HEK293 (cell line): ENCODE data around the gene NR0B2.
A peak's percentile ranks its signal among the peaks of the same experiment; 100 is the strongest.

Experiments
- IKZF3 ChIP-seq: fragments of 450-650 bp; IDR thresholded peaks from 2 replicates; pipeline ENCODE4 v1.5.0; 2018; ENCODE audit warnings: missing biosample characterization, mild to moderate bottlenecking, missing genetic modification characterization, moderate library complexity
- KLF16 ChIP-seq: fragments of 450-650 bp; formaldehyde crosslinking; IDR thresholded peaks from 2 replicates; pipeline ENCODE4 v1.5.1; 2017; ENCODE audit warnings: missing biosample characterization, missing genetic modification characterization
- ZEB2 ChIP-seq: fragments of 450-650 bp; formaldehyde crosslinking; IDR thresholded peaks from 2 replicates; pipeline ENCODE4 v1.5.1; 2016; ENCODE audit warnings: missing biosample characterization, missing genetic modification characterization
- ZNF133 ChIP-seq: fragments of 450-650 bp; formaldehyde crosslinking; IDR thresholded peaks from 2 replicates; pipeline ENCODE4 v1.5.1; 2016; ENCODE audit warnings: missing biosample characterization, missing genetic modification characterization
- ZNF292 ChIP-seq: fragments of 450-650 bp; formaldehyde crosslinking; IDR thresholded peaks from 2 replicates; pipeline ENCODE4 v1.5.1; 2016; ENCODE audit warnings: low read depth, missing biosample characterization, missing genetic modification characterization, borderline replicate concordance
- ZNF335 ChIP-seq: fragments of 450-650 bp; formaldehyde crosslinking; conservative IDR thresholded peaks from 2 replicates; pipeline ENCODE4 v1.5.1; 2016; ENCODE audit warnings: missing biosample characterization, missing genetic modification characterization
- ZNF366 ChIP-seq: fragments of 450-650 bp; formaldehyde crosslinking; conservative IDR thresholded peaks from 2 replicates; pipeline ENCODE4 v1.5.1; 2016; ENCODE audit warnings: missing biosample characterization, missing genetic modification characterization
- ZNF473 ChIP-seq: fragments of 450-650 bp; formaldehyde crosslinking; IDR thresholded peaks from 2 replicates; pipeline ENCODE4 v1.5.1; 2017; ENCODE audit warnings: missing biosample characterization, missing genetic modification characterization
- ZNF488 ChIP-seq: fragments of 450-650 bp; formaldehyde crosslinking; IDR thresholded peaks from 2 replicates; pipeline ENCODE4 v1.5.1; 2016; ENCODE audit warnings: missing biosample characterization, missing genetic modification characterization
- ZNF501 ChIP-seq: fragments of 450-650 bp; formaldehyde crosslinking; IDR thresholded peaks from 2 replicates; pipeline ENCODE4 v1.5.1; 2016; ENCODE audit warnings: missing biosample characterization, missing genetic modification characterization
- ZNF600 ChIP-seq: fragments of 450-650 bp; formaldehyde crosslinking; IDR thresholded peaks from 2 replicates; pipeline ENCODE4 v1.5.1; 2016; ENCODE audit warnings: missing biosample characterization, missing genetic modification characterization
- ZNF610 ChIP-seq: fragments of 450-650 bp; formaldehyde crosslinking; IDR thresholded peaks from 2 replicates; pipeline ENCODE4 v1.5.1; 2016; ENCODE audit warnings: missing biosample characterization, missing genetic modification characterization, borderline replicate concordance
- ZNF658 ChIP-seq: fragments of 450-650 bp; formaldehyde crosslinking; IDR thresholded peaks from 2 replicates; pipeline ENCODE4; 2016; ENCODE audit warnings: missing biosample characterization, missing genetic modification characterization
- ZNF660 ChIP-seq: fragments of 450-650 bp; IDR thresholded peaks from 2 replicates; pipeline ENCODE4 v1.5.1; 2018; ENCODE audit warnings: missing biosample characterization, mild to moderate bottlenecking, missing genetic modification characterization
- ZSCAN18 ChIP-seq: fragments of 450-650 bp; formaldehyde crosslinking; IDR thresholded peaks from 2 replicates; pipeline ENCODE4 v1.5.1; 2016; ENCODE audit warnings: missing biosample characterization, missing genetic modification characterization
- TF ChIP-seq, protein P1 (sequence below): fragments of 450-650 bp; formaldehyde crosslinking; IDR thresholded peaks from 2 replicates; pipeline ENCODE4 v1.5.1; 2016; ENCODE audit warnings: missing biosample characterization, missing genetic modification characterization
- TF ChIP-seq, protein P2 (sequence below): fragments of 450-650 bp; formaldehyde crosslinking; conservative IDR thresholded peaks from 2 replicates; pipeline ENCODE4 v1.5.1; 2016; ENCODE audit warnings: low read depth, missing biosample characterization, missing genetic modification characterization
- TF ChIP-seq, protein P3 (sequence below): fragments of 450-650 bp; formaldehyde crosslinking; IDR thresholded peaks from 2 replicates; pipeline ENCODE4 v1.5.1; 2016; ENCODE audit warnings: missing biosample characterization, missing genetic modification characterization, borderline replicate concordance
- TF ChIP-seq, protein P4 (sequence below): fragments of 450-650 bp; formaldehyde crosslinking; IDR thresholded peaks from 2 replicates; pipeline ENCODE4 v1.5.1; 2016; ENCODE audit warnings: missing biosample characterization, missing genetic modification characterization
- TF ChIP-seq, protein P5 (sequence below): sonication (generic); formaldehyde crosslinking; IDR thresholded peaks from 2 replicates; pipeline ENCODE4 v1.8.1; 2022; ENCODE audit warnings: mild to moderate bottlenecking, moderate library complexity, missing genetic modification reagents

Gene NR0B2

GRCh38 chr1:26889551-26890466, 24.0 kb downstream of the NR0B2 start, which contains the start of gene GPN2 (continued):
- TF ChIP-seq ZNF133 (peak; percentile 11; the same call in 1 of the 2 replicates), ZNF600 (tag by site-specific recombination) (peak; percentile 73; the same call in 1 of the 2 replicates), ZNF610 (tag by site-specific recombination) (0 out of 2 replicates have a peak, but pooled peaks have one; percentile 32), ZEB2 (tag by site-specific recombination) (peak; percentile 78), ZSCAN18 (tag by site-specific recombination) (no peak), ZNF473 (tag by site-specific recombination) (no peak), ZNF501 (tag by site-specific recombination) (peak; percentile 97), ZNF488 (no peak), ZNF658 (tag by site-specific recombination) (no peak), IKZF3 (tag by site-specific recombination) (no peak), ZNF292 (tag by site-specific recombination) (no peak), ZNF335 (peak; percentile 99), ZNF366 (0 out of 2 replicates have a peak, but pooled peaks have one; percentile 19), ZNF660 (tag by site-specific recombination) (0 out of 2 replicates have a peak, but pooled peaks have one; percentile 28), KLF16 (peak; percentile 16; the same call in 1 of the 2 replicates)
- TF ChIP-seq, protein P1, sequence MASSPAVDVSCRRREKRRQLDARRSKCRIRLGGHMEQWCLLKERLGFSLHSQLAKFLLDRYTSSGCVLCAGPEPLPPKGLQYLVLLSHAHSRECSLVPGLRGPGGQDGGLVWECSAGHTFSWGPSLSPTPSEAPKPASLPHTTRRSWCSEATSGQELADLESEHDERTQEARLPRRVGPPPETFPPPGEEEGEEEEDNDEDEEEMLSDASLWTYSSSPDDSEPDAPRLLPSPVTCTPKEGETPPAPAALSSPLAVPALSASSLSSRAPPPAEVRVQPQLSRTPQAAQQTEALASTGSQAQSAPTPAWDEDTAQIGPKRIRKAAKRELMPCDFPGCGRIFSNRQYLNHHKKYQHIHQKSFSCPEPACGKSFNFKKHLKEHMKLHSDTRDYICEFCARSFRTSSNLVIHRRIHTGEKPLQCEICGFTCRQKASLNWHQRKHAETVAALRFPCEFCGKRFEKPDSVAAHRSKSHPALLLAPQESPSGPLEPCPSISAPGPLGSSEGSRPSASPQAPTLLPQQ = peak; percentile 30; the same call in 1 of the 2 replicates
- TF ChIP-seq, protein P2, sequence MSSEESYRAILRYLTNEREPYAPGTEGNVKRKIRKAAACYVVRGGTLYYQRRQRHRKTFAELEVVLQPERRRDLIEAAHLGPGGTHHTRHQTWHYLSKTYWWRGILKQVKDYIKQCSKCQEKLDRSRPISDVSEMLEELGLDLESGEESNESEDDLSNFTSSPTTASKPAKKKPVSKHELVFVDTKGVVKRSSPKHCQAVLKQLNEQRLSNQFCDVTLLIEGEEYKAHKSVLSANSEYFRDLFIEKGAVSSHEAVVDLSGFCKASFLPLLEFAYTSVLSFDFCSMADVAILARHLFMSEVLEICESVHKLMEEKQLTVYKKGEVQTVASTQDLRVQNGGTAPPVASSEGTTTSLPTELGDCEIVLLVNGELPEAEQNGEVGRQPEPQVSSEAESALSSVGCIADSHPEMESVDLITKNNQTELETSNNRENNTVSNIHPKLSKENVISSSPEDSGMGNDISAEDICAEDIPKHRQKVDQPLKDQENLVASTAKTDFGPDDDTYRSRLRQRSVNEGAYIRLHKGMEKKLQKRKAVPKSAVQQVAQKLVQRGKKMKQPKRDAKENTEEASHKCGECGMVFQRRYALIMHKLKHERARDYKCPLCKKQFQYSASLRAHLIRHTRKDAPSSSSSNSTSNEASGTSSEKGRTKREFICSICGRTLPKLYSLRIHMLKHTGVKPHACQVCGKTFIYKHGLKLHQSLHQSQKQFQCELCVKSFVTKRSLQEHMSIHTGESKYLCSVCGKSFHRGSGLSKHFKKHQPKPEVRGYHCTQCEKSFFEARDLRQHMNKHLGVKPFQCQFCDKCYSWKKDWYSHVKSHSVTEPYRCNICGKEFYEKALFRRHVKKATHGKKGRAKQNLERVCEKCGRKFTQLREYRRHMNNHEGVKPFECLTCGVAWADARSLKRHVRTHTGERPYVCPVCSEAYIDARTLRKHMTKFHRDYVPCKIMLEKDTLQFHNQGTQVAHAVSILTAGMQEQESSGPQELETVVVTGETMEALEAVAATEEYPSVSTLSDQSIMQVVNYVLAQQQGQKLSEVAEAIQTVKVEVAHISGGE (tag by site-specific recombination) = peak; percentile 84
- TF ChIP-seq, protein P3, sequence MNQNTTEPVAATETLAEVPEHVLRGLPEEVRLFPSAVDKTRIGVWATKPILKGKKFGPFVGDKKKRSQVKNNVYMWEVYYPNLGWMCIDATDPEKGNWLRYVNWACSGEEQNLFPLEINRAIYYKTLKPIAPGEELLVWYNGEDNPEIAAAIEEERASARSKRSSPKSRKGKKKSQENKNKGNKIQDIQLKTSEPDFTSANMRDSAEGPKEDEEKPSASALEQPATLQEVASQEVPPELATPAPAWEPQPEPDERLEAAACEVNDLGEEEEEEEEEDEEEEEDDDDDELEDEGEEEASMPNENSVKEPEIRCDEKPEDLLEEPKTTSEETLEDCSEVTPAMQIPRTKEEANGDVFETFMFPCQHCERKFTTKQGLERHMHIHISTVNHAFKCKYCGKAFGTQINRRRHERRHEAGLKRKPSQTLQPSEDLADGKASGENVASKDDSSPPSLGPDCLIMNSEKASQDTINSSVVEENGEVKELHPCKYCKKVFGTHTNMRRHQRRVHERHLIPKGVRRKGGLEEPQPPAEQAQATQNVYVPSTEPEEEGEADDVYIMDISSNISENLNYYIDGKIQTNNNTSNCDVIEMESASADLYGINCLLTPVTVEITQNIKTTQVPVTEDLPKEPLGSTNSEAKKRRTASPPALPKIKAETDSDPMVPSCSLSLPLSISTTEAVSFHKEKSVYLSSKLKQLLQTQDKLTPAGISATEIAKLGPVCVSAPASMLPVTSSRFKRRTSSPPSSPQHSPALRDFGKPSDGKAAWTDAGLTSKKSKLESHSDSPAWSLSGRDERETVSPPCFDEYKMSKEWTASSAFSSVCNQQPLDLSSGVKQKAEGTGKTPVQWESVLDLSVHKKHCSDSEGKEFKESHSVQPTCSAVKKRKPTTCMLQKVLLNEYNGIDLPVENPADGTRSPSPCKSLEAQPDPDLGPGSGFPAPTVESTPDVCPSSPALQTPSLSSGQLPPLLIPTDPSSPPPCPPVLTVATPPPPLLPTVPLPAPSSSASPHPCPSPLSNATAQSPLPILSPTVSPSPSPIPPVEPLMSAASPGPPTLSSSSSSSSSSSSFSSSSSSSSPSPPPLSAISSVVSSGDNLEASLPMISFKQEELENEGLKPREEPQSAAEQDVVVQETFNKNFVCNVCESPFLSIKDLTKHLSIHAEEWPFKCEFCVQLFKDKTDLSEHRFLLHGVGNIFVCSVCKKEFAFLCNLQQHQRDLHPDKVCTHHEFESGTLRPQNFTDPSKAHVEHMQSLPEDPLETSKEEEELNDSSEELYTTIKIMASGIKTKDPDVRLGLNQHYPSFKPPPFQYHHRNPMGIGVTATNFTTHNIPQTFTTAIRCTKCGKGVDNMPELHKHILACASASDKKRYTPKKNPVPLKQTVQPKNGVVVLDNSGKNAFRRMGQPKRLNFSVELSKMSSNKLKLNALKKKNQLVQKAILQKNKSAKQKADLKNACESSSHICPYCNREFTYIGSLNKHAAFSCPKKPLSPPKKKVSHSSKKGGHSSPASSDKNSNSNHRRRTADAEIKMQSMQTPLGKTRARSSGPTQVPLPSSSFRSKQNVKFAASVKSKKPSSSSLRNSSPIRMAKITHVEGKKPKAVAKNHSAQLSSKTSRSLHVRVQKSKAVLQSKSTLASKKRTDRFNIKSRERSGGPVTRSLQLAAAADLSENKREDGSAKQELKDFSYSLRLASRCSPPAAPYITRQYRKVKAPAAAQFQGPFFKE = peak; percentile 91
- TF ChIP-seq, protein P4, sequence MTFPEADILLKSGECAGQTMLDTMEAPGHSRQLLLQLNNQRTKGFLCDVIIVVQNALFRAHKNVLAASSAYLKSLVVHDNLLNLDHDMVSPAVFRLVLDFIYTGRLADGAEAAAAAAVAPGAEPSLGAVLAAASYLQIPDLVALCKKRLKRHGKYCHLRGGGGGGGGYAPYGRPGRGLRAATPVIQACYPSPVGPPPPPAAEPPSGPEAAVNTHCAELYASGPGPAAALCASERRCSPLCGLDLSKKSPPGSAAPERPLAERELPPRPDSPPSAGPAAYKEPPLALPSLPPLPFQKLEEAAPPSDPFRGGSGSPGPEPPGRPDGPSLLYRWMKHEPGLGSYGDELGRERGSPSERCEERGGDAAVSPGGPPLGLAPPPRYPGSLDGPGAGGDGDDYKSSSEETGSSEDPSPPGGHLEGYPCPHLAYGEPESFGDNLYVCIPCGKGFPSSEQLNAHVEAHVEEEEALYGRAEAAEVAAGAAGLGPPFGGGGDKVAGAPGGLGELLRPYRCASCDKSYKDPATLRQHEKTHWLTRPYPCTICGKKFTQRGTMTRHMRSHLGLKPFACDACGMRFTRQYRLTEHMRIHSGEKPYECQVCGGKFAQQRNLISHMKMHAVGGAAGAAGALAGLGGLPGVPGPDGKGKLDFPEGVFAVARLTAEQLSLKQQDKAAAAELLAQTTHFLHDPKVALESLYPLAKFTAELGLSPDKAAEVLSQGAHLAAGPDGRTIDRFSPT (tag by site-specific recombination) = 0 out of 2 replicates have a peak, but pooled peaks have one; percentile 39
- TF ChIP-seq, protein P5, sequence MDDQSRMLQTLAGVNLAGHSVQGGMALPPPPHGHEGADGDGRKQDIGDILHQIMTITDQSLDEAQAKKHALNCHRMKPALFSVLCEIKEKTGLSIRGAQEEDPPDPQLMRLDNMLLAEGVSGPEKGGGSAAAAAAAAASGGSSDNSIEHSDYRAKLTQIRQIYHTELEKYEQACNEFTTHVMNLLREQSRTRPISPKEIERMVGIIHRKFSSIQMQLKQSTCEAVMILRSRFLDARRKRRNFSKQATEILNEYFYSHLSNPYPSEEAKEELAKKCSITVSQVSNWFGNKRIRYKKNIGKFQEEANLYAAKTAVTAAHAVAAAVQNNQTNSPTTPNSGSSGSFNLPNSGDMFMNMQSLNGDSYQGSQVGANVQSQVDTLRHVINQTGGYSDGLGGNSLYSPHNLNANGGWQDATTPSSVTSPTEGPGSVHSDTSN (CRISPR knock-in tag) = peak; percentile 61; the same call in 1 of the 2 replicates
